GM18499 (cell line): ENCODE measurements around the gene IRGC.
"Not testable (repeated sequence)": the region's sequence is repeated elsewhere in the genome, so short reads cannot be mapped to it uniquely, and the experiment has no call there.

Experiments
- ATAC-seq: cut with Tn5 transposase; IDR thresholded peaks from one replicate; pipeline ENCODE4 v1.9.1; 2021; ENCODE audit warnings: moderate number of reproducible peaks; ENCODE audit not compliant: insufficient read depth, unreplicated experiment

IRGC gene

GRCh38 chr19:43751466-43752220 is 35.8 kb downstream of the IRGC start:
- ATAC-seq: no peak

DNA sequence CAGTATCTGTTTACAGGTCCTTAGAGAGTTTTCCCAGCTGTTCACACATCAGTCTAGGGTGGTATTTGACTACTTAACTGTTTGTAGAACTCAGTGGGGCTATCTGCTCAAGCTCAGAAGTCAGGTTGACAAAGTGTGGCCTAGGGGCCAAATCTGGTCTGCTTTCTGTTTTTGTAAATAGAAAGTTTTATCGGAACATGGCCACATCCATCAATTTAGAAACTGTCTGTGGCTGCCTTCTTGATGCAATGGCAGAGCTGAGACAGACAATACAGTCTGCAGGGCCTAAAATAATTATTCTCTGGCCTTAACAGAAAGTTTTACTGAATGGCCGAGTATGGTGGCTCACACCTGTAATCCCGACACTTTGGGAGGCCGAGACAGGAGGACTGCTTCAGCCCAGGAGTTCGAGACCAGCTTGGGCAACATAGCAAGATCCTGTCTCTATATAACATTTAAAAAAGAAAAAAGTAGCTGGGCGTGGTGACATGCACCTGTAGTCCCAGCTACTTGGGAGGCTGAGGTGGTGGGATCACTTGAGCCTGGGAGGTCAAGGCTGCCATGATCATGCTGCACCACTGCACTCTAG is 36.5 kb downstream of the IRGC start:
- no peak for ATAC-seq

DNA sequence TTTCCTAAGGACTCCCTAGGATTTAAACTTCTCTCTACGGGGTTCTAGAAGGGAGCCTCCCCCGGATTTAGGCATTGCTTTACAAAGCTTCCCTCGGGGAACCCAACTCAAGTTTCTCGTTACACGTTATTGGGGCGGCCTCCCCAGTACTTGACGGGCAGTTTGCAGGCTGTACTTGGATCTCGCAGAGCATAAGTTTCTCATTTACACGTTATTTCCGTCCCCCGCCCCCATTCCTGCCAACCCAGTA is 38.3 kb downstream of the IRGC start:
- no peak for ATAC-seq

GRCh38 chr19:43754503-43755255 is 38.8 kb downstream of the IRGC start, which contains the start of gene SMG9:
Gene SMG9, minus strand, starts transcription at chr19:43754962. Its CDS starts 4,221 bp downstream, at chr19:43750741.
- peak; percentile 30 for ATAC-seq

DNA sequence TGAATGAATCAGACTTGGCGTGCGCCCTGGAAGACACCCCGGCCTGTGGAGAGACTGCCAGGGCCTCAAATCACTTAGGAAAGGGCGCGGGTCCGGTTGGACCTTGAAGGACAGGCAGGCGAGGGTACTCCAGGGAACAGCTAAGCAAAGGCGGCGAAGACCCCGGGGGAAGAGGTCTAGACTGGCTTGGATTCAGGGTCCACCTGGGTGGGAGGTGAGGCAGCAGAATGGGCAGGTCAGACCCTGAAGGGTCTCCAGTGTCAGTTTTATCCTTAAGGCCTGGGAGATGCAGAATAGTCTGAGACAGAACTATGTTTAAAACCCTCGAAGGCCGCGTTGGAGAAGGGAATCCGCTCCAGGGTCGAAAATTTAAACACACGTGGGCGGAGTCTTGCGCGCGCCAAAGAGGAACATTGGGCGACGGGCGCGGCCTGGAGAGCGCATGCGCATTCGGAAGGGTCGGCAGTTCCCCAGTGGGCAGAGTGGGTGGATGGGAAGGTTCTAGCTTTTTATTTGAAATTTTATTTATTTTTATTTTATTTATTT is 39.5 kb downstream of the IRGC start:
- no peak for ATAC-seq

GRCh38 chr19:43759515-43759914 is 43.6 kb downstream of the IRGC start:
- ATAC-seq: no peak

DNA sequence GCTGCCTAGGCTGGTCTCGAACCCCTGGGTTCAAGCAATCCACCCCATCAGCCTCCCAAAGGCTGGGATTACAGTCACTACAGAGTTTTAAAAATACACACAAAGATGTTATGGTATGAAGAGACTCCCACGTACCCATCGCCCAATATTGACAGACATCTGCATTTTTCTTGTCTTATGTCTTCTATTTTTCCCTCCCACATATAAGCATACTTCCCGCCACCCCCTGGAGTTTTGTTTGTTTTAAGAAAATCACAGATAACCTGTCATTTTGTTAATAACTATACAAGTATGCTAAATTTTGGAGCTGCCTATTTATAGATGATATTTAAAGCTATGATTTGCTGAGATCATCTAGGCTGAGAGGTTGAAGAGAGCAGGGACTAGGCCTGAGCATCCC is 45.1 kb downstream of the IRGC start:
- ATAC-seq: no peak

DNA sequence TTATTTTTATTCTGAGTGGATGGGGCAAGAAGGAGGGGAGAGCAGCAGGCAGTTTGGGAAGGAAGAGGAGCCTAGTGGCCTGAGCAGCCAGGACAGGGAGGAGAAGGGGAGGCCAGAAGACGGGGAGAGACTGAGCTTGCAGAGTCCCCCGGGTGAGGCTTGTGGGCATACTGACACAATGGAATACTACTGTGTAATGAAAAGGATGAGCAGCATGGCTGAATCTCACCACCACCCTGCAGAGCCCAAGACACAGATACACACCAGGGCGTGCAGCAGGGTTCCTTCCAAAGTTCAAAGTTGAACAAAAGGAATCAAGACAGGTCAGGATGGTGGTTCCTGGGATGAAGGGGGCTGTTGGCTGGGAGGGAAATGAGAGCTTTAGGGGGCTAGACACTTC is 46.9 kb downstream of the IRGC start:
- no peak for ATAC-seq

GRCh38 chr19:43763473-43763939 is 47.6 kb downstream of the IRGC start:
- no peak for ATAC-seq

GRCh38 chr19:43764684-43765083 is 48.8 kb downstream of the IRGC start:
- ATAC-seq: not testable (repeated sequence)

DNA sequence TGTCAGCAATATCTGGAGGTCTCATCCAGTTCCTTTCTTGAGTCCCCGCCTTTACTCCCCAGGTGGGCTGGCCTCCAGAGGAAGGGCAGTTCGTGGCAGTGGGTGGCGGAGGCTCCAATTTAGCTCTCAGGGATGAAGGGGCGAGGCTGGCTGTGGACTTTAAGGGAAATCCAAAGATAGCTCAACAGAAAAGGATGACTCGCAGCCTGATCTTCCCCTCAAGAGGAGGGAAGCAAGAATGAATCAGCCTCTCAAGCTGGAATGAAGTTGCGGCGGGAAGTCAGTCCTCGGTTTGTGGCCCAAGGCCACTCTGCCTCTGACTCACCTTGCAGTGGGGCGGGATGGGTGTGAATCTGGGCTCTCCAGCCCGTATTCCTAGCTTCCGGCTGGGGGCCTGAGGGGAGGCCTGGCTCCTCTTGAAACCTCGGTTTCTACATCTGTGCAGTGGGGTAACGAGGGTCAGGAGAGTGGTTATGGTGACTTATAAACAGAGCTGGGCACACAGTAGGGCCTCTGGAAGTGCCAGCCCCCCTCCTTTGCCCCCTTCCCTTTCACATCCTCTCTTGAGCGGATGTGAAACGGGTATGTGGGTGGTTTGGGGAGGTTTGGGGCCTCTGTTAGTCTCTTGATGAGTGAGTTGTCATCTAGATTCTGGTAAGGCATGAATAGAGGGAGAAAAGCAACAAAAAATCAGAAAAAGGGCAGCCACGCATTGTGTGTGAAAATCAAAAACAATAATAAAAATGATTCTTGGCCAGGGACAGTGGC is 49.4 kb downstream of the IRGC start:
- no peak for ATAC-seq

GRCh38 chr19:43766755-43767043 is 50.8 kb downstream of the IRGC start:
- ATAC-seq: no peak

- ATAC-seq: no peak
These were observed 51.4 kb downstream of the IRGC start for GRCh38 chr19:43767316-43767715.

- no peak for ATAC-seq
These were observed 51.9 kb downstream of the IRGC start for GRCh38 chr19:43767818-43768217.

- ATAC-seq: no peak
These were observed 52.6 kb downstream of the IRGC start for GRCh38 chr19:43768273-43769050.

DNA sequence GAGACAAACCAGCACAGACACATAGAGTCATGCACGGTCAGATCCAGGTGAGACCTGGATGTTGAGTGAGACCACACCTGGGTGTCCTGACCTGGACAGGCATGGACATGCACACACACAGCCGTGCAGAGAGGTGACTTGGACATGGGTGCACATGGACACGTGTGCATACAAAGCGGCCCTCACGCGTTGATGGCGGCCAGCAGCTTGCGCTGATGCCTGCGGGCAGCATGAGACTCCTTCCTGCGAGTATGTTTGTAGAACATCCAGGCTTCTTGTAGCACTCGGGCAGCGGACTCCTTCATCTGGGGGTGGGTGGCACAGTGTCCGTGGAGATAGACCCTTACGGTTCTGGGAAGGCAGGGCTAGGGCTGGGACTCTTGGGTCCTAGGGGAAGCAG is 53.4 kb downstream of the IRGC start:
- ATAC-seq: no peak
